ENCODE results near the gene MAPK6.
A peak's percentile ranks its signal among the peaks of the same experiment; 100 is the strongest.
"Not testable (repeated sequence)": the region's sequence is repeated elsewhere in the genome, so short reads cannot be mapped to it uniquely, and the experiment has no call there.

Gene MAPK6

DNA sequence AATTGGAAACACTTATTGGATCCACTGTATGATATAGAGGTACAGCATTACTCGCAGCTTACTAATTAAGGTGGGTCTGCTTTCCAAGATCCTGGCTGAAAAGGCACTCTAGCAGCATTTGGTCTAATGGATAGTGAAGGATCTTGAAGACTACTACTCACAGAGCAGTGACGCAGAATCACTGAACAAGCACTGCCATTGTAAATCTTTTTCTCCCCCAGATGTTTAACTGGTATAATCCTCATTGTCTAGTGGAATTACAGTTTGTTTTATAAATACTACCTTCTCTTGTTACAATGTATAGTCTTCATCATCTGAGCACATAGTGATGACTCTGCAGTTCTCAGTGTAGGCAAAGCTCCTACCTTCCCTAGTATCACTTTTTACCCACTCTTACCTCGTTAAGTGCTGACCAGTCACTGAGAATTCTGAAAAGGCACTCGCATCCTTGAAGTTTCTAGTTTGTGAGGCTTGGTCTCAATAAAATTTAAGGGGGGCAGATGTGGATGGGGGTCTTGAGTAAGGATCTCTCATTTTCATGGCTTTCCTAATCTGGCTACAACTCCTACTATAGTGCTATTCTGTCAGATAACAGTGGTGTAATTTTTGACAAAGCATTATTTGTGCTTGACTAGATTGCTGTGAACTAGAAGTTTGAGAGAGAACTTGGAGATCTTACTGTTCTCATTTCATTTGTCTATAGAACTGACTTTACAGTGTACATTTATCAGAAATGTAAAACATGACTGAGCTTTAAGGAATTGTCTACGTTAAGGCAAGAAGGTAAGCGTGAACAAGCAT lies 23.2 kb downstream of the MAPK6 start:
- DNase-seq (ENCODE audit: low spot score) = no peak

DNA sequence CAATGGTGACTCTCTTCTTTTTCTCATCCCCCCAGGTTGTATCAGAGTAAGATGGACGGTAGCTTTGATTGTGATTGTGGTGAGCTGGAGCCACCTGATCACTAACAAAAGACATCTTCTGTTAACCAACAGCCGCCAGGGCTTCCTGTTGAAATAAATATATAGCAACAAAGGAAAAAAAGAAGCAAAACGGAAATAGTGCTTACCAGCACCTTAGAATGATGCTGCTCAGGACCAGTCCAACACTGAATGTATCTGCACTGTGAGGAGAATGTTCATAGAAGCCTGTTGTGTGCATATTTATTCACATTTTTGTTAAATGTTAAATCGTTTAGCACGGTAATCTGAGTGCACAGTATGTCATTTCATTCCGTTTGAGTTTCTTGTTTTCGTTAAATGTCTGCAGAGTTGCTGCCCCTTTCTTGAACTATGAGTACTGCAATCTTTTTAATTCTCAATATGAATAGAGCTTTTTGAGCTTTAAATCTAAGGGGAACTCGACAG lies 26.8 kb downstream of the MAPK6 start:
- DNase-seq (ENCODE audit: low spot score) = not testable (repeated sequence)

GRCh38 chr15:52046552-52046951 lies 27.5 kb downstream of the MAPK6 start:
- DNase-seq (ENCODE audit: low spot score) = not testable (repeated sequence)

DNA sequence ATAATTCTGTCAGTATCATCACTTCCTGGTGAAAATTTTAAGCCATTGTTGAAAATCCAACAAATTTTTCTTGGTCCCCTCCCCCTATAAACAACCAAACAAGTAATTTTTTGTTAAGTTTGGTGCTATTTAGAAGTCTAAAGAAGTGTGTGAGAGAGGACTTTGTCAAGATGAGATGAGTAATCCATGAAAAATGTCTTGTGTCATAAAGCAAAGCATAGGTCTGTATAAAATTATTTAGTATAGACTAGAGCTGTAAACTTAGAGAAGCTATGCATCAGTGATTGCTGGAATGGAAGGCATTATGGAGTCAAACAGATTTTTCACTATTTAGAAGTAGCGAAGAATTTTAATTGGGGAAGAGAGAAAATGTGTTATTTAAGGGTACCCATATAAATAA lies 31.4 kb downstream of the MAPK6 start:
- DNase-seq (ENCODE audit: low spot score) = no peak

- no peak for DNase-seq (ENCODE audit: low spot score)
Measured at GRCh38 chr15:52052066-52052935, 33.3 kb downstream of the MAPK6 start.

GRCh38 chr15:52054381-52054780 lies 35.4 kb downstream of the MAPK6 start:
- DNase-seq (ENCODE audit: low spot score) = no peak

DNA sequence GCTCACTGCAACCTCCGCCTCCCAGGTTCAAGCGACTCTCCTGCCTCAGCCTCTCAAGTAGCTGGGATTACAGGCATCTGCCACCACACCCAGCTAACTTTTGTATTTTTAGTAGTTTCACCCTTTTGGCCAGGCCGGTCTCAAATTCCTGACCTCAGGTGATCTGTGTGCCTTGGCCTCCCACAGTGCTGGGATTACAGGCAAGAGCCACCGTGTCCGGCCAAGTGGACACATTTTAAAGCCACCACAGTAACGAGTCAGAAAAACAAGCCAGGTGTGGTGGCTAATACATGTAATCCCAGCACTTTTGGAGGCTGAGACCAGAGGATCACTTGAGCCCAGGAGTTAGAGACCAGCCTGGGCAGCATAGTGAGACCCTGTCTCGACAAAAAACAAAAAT lies 35.8 kb downstream of the MAPK6 start:
- not testable (repeated sequence) for DNase-seq (ENCODE audit: low spot score)

GRCh38 chr15:52056001-52056400 lies 37.0 kb downstream of the MAPK6 start:
- DNase-seq (ENCODE audit: low spot score) = no peak

GRCh38 chr15:52056496-52056895 lies 37.5 kb downstream of the MAPK6 start:
- DNase-seq (ENCODE audit: low spot score) = no peak

DNA sequence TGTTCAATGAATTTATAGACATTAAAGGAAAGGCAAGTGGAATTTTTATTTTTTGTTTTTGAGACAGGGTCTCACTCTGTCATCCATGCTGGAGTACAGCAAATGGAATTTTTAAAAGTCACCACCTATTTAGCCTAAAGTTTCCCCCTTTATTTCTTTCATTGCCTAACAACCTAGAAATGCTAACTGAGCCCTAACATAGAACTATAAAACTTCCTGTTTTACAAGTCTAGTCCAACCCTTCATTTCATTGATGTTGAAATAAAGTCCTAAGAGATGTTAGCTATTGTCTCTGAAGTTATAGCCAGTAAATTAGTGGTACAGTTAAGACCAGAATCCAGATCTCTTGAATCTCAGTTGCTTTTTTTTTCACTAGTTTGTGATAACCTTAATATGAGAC lies 39.0 kb downstream of the MAPK6 start:
- DNase-seq (ENCODE audit: low spot score) = no peak

DNA sequence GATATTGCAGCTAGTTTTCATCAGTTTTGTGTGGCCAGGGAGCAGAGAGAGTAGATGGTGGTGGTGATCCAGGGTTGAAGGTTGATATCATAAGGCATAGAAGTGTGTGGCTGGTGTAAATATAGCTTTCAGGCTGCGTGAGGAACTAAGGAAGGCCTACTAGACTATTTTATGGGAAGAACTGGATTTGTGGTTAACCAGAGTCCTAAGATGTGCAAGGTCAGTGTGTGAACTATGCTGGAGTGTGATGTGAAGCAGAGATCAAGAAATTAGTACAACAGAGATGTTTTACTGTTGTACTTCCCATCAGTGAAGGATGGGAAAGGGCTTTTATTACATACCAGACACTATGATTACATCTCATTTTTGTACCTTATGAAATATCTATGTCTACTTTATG lies 41.5 kb downstream of the MAPK6 start:
- DNase-seq (ENCODE audit: low spot score) = no peak

- no peak for DNase-seq (ENCODE audit: low spot score)
Measured at GRCh38 chr15:52066842-52067544, 48.0 kb downstream of the MAPK6 start.

GRCh38 chr15:52067545-52067926 lies 48.5 kb downstream of the MAPK6 start:
- DNase-seq (ENCODE audit: low spot score) = no peak

- no peak for DNase-seq (ENCODE audit: low spot score)
Measured at GRCh38 chr15:52068004-52068615, 49.1 kb downstream of the MAPK6 start.

DNA sequence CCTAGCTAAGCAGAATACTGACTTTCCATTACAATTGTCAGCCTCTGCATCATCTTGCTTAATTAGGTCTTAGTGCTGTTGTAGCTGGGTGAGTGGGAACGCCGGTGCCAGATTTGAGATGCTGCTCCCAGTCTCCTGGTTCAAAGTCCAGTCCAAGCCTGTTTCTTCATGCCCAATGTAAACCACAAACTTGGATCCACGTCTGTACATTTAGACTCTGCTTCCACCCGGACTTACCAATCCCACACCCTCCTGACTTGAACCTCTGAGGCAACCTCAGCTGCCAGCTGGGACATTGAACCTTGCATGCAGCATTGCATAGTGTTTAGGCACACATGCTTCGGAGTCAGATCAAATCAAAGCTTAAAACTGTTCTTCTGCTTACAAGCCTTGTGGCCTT lies 50.5 kb downstream of the MAPK6 start:
- no peak for DNase-seq (ENCODE audit: low spot score)

DNA sequence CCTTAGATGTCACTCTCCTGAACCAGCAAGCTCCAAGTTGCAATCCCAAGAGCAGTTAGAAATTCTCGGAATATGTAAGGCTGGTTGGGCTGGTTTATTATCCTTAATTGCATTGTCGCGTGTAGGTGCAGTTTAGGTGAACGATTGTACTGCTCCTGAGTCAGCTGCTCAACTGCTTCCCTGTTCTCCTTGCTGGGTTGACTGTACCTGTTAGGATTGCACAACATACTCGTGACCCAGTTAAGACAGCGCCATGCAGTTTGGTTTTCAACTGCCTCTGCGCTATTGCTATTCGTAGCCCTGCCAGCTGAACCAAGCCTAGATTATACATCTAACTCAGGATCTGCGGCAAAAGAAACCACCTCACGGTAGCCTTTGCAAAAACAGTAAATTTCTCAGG lies 52.6 kb downstream of the MAPK6 start:
- DNase-seq (ENCODE audit: low spot score) = no peak

- DNase-seq (ENCODE audit: low spot score) = no peak
Measured at GRCh38 chr15:52076889-52077781, 58.1 kb downstream of the MAPK6 start.

GRCh38 chr15:52078197-52078875 lies 59.3 kb downstream of the MAPK6 start:
- no peak for DNase-seq (ENCODE audit: low spot score)

- DNase-seq (ENCODE audit: low spot score) = peak; percentile 76
Measured at GRCh38 chr15:52078876-52079700, 60.1 kb downstream of the MAPK6 start.

All from germinal center (tissue), 1 donor.